ENCODE data around the gene TBC1D14. TPM values are rescaled to one million over a fixed set of nuclear protein-coding genes. Genes with fewer than 3 reads are reported as not detected.
"Not testable (repeated sequence)": the region's sequence is repeated elsewhere in the genome, so short reads cannot be mapped to it uniquely, and the experiment has no call there.

Gene TBC1D14
- total RNA-seq, 2 experiments from 2014 or later = 23.6 to 24.6 TPM

- Mint-ChIP-seq H3K4me1 (ENCODE audit: low read depth) (no peaks in the 10 kb centered on the region), H3K4me3 (no peak overlapping the region), H3K27me3 (ENCODE audit: low read depth) (no peaks in the 10 kb centered on the region)
Measured at GRCh38 chr4:6880691-6881090, 28.9 kb upstream of the TBC1D14 start.

GRCh38 chr4:6881908-6882307 is 27.7 kb upstream of the TBC1D14 start:
- DNase-seq = no peak
- peaks cover 19% of the 10 kb centered on the region for H3K36me3 Mint-ChIP-seq (ENCODE audit: low read depth)
- H3K27me3 Mint-ChIP-seq (ENCODE audit: low read depth) = no peaks in the 10 kb centered on the region
- no peak overlapping the region for H3K27ac Mint-ChIP-seq
- intact Hi-C loops (cut with micrococcal nuclease) = no loop called here
- CTCF ChIA-PET = interaction anchor here (0.7 to 3.2 kb wide), 4 partner anchors 8 to 161 kb away, joined by 3 to 18 read pairs (median 9); no protein-coding TSS in a partner anchor
- H3K9me3 Mint-ChIP-seq = no peaks in the 10 kb centered on the region
- no peak overlapping the region for H3K4me3 Mint-ChIP-seq
- no peaks in the 10 kb centered on the region for H3K4me1 Mint-ChIP-seq (ENCODE audit: low read depth)

More at GRCh38 chr4:6880691-6881090, 28.9 kb upstream of the TBC1D14 start:
- CTCF ChIA-PET = no interaction called here
- intact Hi-C loops (cut with micrococcal nuclease) = no loop called here
- peaks cover 19% of the 10 kb centered on the region for H3K36me3 Mint-ChIP-seq (ENCODE audit: low read depth)
- no peak overlapping the region for H3K27ac Mint-ChIP-seq
- DNase-seq = no peak
- no peaks in the 10 kb centered on the region for H3K9me3 Mint-ChIP-seq

- Mint-ChIP-seq H3K9me3 (no peaks in the 10 kb centered on the region), H3K27me3 (ENCODE audit: low read depth) (no peaks in the 10 kb centered on the region), H3K4me1 (ENCODE audit: low read depth) (no peaks in the 10 kb centered on the region), H3K27ac (no peak overlapping the region), H3K4me3 (no peak overlapping the region), H3K36me3 (ENCODE audit: low read depth) (peaks cover 9% of the 10 kb centered on the region)
- intact Hi-C loops (cut with micrococcal nuclease) = no loop called here
- no peak for DNase-seq
- CTCF ChIA-PET = interaction anchor here (0.7 to 3.9 kb wide), 6 partner anchors 9 to 164 kb away, joined by 3 to 22 read pairs (median 10); no protein-coding TSS in a partner anchor
Measured at GRCh38 chr4:6884341-6884870, 25.2 kb upstream of the TBC1D14 start.

- intact Hi-C loops (cut with micrococcal nuclease) = loop anchor here (1.0 kb wide), 1 partner anchor 166 kb away; no protein-coding TSS in a partner anchor
- H3K4me3 Mint-ChIP-seq = no peak overlapping the region
- CTCF ChIA-PET = interaction anchor here (1.0 to 3.9 kb wide), 8 partner anchors 9 to 166 kb away, joined by 3 to 22 read pairs (median 4); no protein-coding TSS in a partner anchor
- peak; percentile 57 for DNase-seq
- H3K9me3 Mint-ChIP-seq = peaks cover 11% of the 10 kb centered on the region
- H3K4me1 Mint-ChIP-seq (ENCODE audit: low read depth) = no peaks in the 10 kb centered on the region
- no peak overlapping the region for H3K27ac Mint-ChIP-seq
- H3K27me3 Mint-ChIP-seq (ENCODE audit: low read depth) = no peaks in the 10 kb centered on the region
- peaks cover 12% of the 10 kb centered on the region for H3K36me3 Mint-ChIP-seq (ENCODE audit: low read depth)
Measured at GRCh38 chr4:6885953-6886557, 23.6 kb upstream of the TBC1D14 start.

DNA sequence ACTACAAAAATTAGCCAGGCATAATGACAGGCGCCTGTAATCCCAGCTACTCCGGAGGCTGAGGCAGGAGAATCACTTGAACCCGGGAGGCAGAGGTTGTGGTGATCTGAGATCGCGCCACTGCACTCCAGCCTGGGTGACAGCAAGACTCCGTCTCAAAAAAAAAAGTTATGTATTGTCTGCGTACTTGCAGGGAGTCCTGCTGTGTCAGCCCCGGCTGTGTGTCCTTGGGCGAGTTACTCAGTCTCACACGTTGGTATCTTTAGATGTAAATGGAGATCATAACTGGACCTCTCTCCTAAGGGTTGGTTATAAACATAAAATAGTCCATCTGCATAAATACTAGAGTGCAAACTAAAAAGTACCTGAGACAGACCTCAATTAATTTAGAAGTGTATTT is 22.7 kb upstream of the TBC1D14 start:
- CTCF ChIA-PET = interaction anchor here (0.8 to 3.9 kb wide), 7 partner anchors 9 to 167 kb away, joined by 3 to 22 read pairs (median 4); no protein-coding TSS in a partner anchor
- Mint-ChIP-seq H3K9me3 (peaks cover 11% of the 10 kb centered on the region), H3K4me3 (no peak overlapping the region), H3K36me3 (ENCODE audit: low read depth) (peaks cover 10% of the 10 kb centered on the region), H3K27me3 (ENCODE audit: low read depth) (no peaks in the 10 kb centered on the region), H3K27ac (no peak overlapping the region), H3K4me1 (ENCODE audit: low read depth) (peaks cover 6% of the 10 kb centered on the region)
- no peak for DNase-seq
- intact Hi-C loops (cut with micrococcal nuclease) = loop anchor here (1.0 kb wide), 1 partner anchor 167 kb away; no protein-coding TSS in a partner anchor

GRCh38 chr4:6887591-6888371 is 21.8 kb upstream of the TBC1D14 start:
- no peak overlapping the region for H3K27ac Mint-ChIP-seq
- peaks cover 15% of the 10 kb centered on the region for H3K4me1 Mint-ChIP-seq (ENCODE audit: low read depth)
- intact Hi-C loops (cut with micrococcal nuclease) = no loop called here
- peaks cover 6% of the 10 kb centered on the region for H3K36me3 Mint-ChIP-seq (ENCODE audit: low read depth)
- no peaks in the 10 kb centered on the region for H3K27me3 Mint-ChIP-seq (ENCODE audit: low read depth)
- DNase-seq = no peak
- CTCF ChIA-PET = interaction anchor here (0.5 to 3.9 kb wide), 5 partner anchors 10 to 171 kb away, joined by 3 to 22 read pairs (median 3); no protein-coding TSS in a partner anchor
- no peak overlapping the region for H3K4me3 Mint-ChIP-seq
- H3K9me3 Mint-ChIP-seq = peaks cover 11% of the 10 kb centered on the region

- Mint-ChIP-seq H3K9me3 (peaks cover 11% of the 10 kb centered on the region), H3K4me3 (no peak overlapping the region), H3K4me1 (ENCODE audit: low read depth) (peaks cover 17% of the 10 kb centered on the region), H3K36me3 (ENCODE audit: low read depth) (peaks cover 6% of the 10 kb centered on the region), H3K27me3 (ENCODE audit: low read depth) (no peaks in the 10 kb centered on the region), H3K27ac (no peak overlapping the region)
- CTCF ChIA-PET = interaction anchor here (0.5 to 3.9 kb wide), 2 partner anchors 16 to 23 kb away, joined by 3 to 22 read pairs; no protein-coding TSS in a partner anchor
- intact Hi-C loops (cut with micrococcal nuclease) = no loop called here
- DNase-seq = no peak
Measured at GRCh38 chr4:6888506-6889071, 21.0 kb upstream of the TBC1D14 start.

- H3K9me3 Mint-ChIP-seq = peaks cover 11% of the 10 kb centered on the region
- intact Hi-C loops (cut with micrococcal nuclease) = no loop called here
- DNase-seq = no peak
- H3K4me3 Mint-ChIP-seq = no peak overlapping the region
- no peaks in the 10 kb centered on the region for H3K27me3 Mint-ChIP-seq (ENCODE audit: low read depth)
- CTCF ChIA-PET = no interaction called here
- peaks cover 6% of the 10 kb centered on the region for H3K36me3 Mint-ChIP-seq (ENCODE audit: low read depth)
- peaks cover 17% of the 10 kb centered on the region for H3K4me1 Mint-ChIP-seq (ENCODE audit: low read depth)
- H3K27ac Mint-ChIP-seq = no peak overlapping the region
Measured at GRCh38 chr4:6889101-6889735, 20.4 kb upstream of the TBC1D14 start.

DNA sequence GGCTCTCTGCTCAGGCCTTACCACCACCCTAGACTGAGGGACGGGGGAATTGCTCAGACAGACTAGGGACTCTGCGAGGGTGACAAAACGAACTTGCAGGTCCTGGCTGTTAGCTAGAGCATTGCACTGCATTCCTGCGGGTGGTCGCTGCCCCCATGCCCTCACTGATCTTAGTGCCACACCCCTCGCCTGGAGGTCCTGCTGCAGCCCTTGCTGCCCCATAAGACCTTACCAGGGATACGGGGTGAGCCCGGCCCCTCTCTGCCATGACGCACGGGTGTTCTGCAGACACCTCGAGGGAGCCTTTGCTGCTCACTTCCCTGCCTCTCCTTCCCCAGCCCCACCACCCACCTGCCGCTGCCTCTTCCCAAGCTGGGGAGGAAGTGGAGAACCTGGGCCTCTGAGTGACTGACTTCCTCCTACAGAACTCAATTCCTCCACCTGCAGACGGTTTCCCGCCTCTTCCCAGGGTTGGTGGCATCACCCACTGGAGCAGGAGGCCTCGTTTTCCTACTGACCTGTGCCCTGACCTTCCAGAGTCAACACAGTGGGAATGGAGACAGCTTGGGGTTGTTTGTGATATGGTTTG is 19.8 kb upstream of the TBC1D14 start:
- no peak for DNase-seq
- Mint-ChIP-seq H3K27ac (no peak overlapping the region), H3K36me3 (ENCODE audit: low read depth) (peaks cover 6% of the 10 kb centered on the region), H3K4me1 (ENCODE audit: low read depth) (peaks cover 17% of the 10 kb centered on the region), H3K4me3 (no peak overlapping the region), H3K27me3 (ENCODE audit: low read depth) (no peaks in the 10 kb centered on the region), H3K9me3 (peaks cover 11% of the 10 kb centered on the region)
- CTCF ChIA-PET = no interaction called here
- intact Hi-C loops (cut with micrococcal nuclease) = no loop called here

GRCh38 chr4:6890358-6890757 is 19.3 kb upstream of the TBC1D14 start:
- CTCF ChIA-PET = no interaction called here
- no peak overlapping the region for H3K4me3 Mint-ChIP-seq

DNA sequence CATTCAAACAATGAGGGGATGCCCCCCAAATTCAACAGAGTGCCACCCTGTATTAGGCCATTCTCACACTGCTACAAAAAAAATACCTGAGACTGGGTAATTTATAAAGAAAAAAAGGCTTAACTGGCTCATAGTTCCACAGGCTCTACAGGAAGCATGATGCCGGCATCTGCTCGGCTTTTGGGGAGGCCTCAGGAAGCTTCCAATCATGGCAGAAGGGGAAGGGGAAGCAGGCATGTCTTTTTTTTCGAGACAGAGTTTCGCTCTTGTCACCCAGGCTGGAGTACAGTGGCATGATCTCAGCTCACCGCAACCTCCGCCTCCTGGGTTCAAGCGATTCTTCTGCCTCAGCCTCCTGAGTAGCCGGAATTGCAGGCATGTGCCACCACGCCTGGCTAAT is 18.7 kb upstream of the TBC1D14 start:
- DNase-seq; intact Hi-C loops (cut with micrococcal nuclease); H3K27ac Mint-ChIP-seq; H3K27me3 Mint-ChIP-seq (ENCODE audit: low read depth); H3K36me3 Mint-ChIP-seq (ENCODE audit: low read depth); H3K4me3 Mint-ChIP-seq: not testable (repeated sequence)
- CTCF ChIA-PET = interaction anchor here (1.2 to 2.5 kb wide), 3 partner anchors 17 to 180 kb away, joined by 3 to 11 read pairs (median 7); no protein-coding TSS in a partner anchor
- H3K9me3 Mint-ChIP-seq = peaks cover 11% of the 10 kb centered on the region
- H3K4me1 Mint-ChIP-seq (ENCODE audit: low read depth) = peaks cover 17% of the 10 kb centered on the region

More at GRCh38 chr4:6890358-6890757, 19.3 kb upstream of the TBC1D14 start:
- no peaks in the 10 kb centered on the region for H3K27me3 Mint-ChIP-seq (ENCODE audit: low read depth)
- H3K4me1 Mint-ChIP-seq (ENCODE audit: low read depth) = peaks cover 17% of the 10 kb centered on the region
- peaks cover 6% of the 10 kb centered on the region for H3K36me3 Mint-ChIP-seq (ENCODE audit: low read depth)
- H3K27ac Mint-ChIP-seq = no peak overlapping the region
- DNase-seq = no peak
- peaks cover 11% of the 10 kb centered on the region for H3K9me3 Mint-ChIP-seq
- intact Hi-C loops (cut with micrococcal nuclease) = no loop called here
